CD4-positive, alpha-beta T cell (primary cell): ENCODE data around the gene CCSER2. TPM values are rescaled to one million over a fixed set of nuclear protein-coding genes. Genes with fewer than 3 reads are reported as not detected.

Experiments
- ATAC-seq: fragments of 200-7000 bp; cut with Tn5 transposase; one replicate; pipeline ENCODE4 v1.10.0; 2022; ENCODE audit warnings: mild to moderate bottlenecking; ENCODE audit not compliant: poor library complexity
- CTCF ChIA-PET: fragments of 350-600 bp; sonication (Branson Sonifier 250); formaldehyde crosslinking; loops from one replicate; lab custom pipeline; 2021; ENCODE audit warnings: antibody characterized with exemption, inconsistent platforms; lab: Charles Lee
- POLR2A ChIA-PET: fragments of 350-600 bp; sonication (Branson Sonifier 250); formaldehyde crosslinking; loops from one replicate; lab custom pipeline; 2021; ENCODE audit warnings: antibody characterized with exemption, inconsistent platforms; lab: Charles Lee
- DNase-seq, 14 experiments: peaks; one replicate each; pipeline ENCODE4 v3.0.0-alpha.2; 2013 to 2020; ENCODE audit warnings: mixed read lengths in 2 of 14
- H3K27ac ChIP-seq, 2 donors: one replicate each; pipeline versions ENCODE4 v1.5.1 to v1.7.0; 2013; ENCODE audit warnings: low read length in 2 of 2, low read depth in 1 of 2, mild to moderate bottlenecking in 1 of 2
- H3K27me3 ChIP-seq, 2 experiments: 1 replicate in 1 of 2; 2 replicates in 1 of 2; pipeline versions ENCODE4 v1.6.1 to v1.7.0; 2013; ENCODE audit warnings: low read length in 2 of 2, control low read depth in 1 of 2, mild to moderate bottlenecking in 1 of 2, moderate library complexity in 1 of 2; ENCODE audit not compliant: insufficient read depth in 2 of 2, control insufficient read depth in 1 of 2
- H3K36me3 ChIP-seq: one replicate; pipeline ENCODE4 v1.6.1; 2013; ENCODE audit warnings: low read length, control low read depth; ENCODE audit not compliant: insufficient read depth
- H3K4me1 ChIP-seq: one replicate; pipeline ENCODE4 v1.6.1; 2013; ENCODE audit warnings: low read length, control low read depth; ENCODE audit not compliant: insufficient read depth
- H3K4me3 ChIP-seq: one replicate; pipeline ENCODE4 v1.5.1; 2013; ENCODE audit warnings: mild to moderate bottlenecking, low read length, moderate library complexity
- H3K9me3 ChIP-seq, 2 experiments: 1 replicate in 1 of 2; 2 replicates in 1 of 2; pipeline versions ENCODE4 v1.6.1 to v1.7.0; 2013; ENCODE audit warnings: low read length in 2 of 2, mild to moderate bottlenecking in 2 of 2, control low read depth in 1 of 2, moderate library complexity in 1 of 2; ENCODE audit not compliant: control insufficient read depth in 1 of 2, insufficient read depth in 1 of 2
- H3K27ac Mint-ChIP-seq: one replicate; pipeline ENCODE4 v1.8.0; 2020; ENCODE audit warnings: mixed read lengths
- H3K27me3 Mint-ChIP-seq: one replicate; pipeline ENCODE4 v1.8.0; 2021; ENCODE audit warnings: mixed read lengths
- H3K36me3 Mint-ChIP-seq: one replicate; pipeline ENCODE4 v1.8.0; 2021; ENCODE audit warnings: low read depth, mixed read lengths
- H3K4me1 Mint-ChIP-seq: one replicate; pipeline ENCODE4 v1.8.0; 2021; ENCODE audit warnings: low read depth, mixed read lengths
- H3K4me3 Mint-ChIP-seq: one replicate; pipeline ENCODE4 v1.8.0; 2020; ENCODE audit warnings: mild to moderate bottlenecking, mixed read lengths
- H3K9me3 Mint-ChIP-seq: one replicate; pipeline ENCODE4 v1.8.0; 2020; ENCODE audit warnings: mixed read lengths
- intact Hi-C, 2 experiments: fragments of 100-400 bp; cut with DNase I in 1 of 2; cut with micrococcal nuclease in 1 of 2; formaldehyde crosslinking; loops; one replicate each; pipeline versions ENCODE4 v1.15.1 to v1.9.0; 2023 to 2025; cut with DNase I, micrococcal nuclease
- total RNA-seq, 174 experiments: library from RNA in 2 of 174; stranded (reverse) in 2 of 174; gene quantifications; one replicate each; pipeline ENCODE4 v1.2.3 and lab custom pipeline; 2021 to 2026
- TF ChIP-seq, protein P1 (sequence below): fragments of 200-600 bp; IDR thresholded peaks from one replicate; pipeline ENCODE4 v1.8.0; 2022; ENCODE audit warnings: antibody characterized with exemption, mild to moderate bottlenecking

The CCSER2 gene
- total RNA-seq, 2 experiments from 2014 or later, result 134 to 148 TPM

DNA sequence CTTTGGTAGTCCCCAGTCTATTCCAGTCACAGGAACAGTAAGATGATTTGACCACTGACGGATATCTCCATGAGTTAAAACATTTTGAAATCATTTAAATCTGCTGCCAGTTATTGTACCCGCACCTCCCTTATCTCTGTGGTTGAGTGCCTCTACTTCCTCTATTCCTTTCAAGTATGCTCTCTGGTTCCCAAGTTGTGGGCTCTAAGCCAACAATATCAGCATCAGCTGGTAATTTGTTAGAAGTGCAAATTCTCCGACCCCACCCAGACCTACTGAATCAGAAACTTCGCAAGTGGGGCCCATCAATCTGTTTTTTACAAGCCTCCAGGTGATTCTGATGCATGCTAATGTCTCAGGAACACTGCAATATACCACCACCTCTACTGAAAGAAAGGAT is 235.5 kb downstream of the CCSER2 start:
- peaks cover 52% of the 10 kb centered on the region for H3K27me3 Mint-ChIP-seq
- H3K4me3 Mint-ChIP-seq, result no peak overlapping the region
- Histone ChIP-seq H3K27me3 (peaks cover 6 to 15% of the 10 kb centered on the region in 2 experiments), H3K9me3 (no peaks in the 10 kb centered on the region), H3K27ac (no peak overlapping the region), H3K36me3 (no peaks in the 10 kb centered on the region), H3K4me3 (no peak overlapping the region), H3K4me1 (no peaks in the 10 kb centered on the region)
- CTCF ChIA-PET, result interaction anchor here (0.6 kb wide), 1 partner anchor 211 kb away, joined by 3 read pairs; no protein-coding TSS in a partner anchor
- ATAC-seq (no peak), DNase-seq (no peak)
- no peaks in the 10 kb centered on the region for H3K4me1 Mint-ChIP-seq
- POLR2A ChIA-PET, result no interaction called here
- no peak overlapping the region for H3K27ac Mint-ChIP-seq
- intact Hi-C loops, result no loop called here
- H3K36me3 Mint-ChIP-seq, result no peaks in the 10 kb centered on the region
- TF ChIP-seq, protein P1, sequence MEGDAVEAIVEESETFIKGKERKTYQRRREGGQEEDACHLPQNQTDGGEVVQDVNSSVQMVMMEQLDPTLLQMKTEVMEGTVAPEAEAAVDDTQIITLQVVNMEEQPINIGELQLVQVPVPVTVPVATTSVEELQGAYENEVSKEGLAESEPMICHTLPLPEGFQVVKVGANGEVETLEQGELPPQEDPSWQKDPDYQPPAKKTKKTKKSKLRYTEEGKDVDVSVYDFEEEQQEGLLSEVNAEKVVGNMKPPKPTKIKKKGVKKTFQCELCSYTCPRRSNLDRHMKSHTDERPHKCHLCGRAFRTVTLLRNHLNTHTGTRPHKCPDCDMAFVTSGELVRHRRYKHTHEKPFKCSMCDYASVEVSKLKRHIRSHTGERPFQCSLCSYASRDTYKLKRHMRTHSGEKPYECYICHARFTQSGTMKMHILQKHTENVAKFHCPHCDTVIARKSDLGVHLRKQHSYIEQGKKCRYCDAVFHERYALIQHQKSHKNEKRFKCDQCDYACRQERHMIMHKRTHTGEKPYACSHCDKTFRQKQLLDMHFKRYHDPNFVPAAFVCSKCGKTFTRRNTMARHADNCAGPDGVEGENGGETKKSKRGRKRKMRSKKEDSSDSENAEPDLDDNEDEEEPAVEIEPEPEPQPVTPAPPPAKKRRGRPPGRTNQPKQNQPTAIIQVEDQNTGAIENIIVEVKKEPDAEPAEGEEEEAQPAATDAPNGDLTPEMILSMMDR, result no peak
- H3K9me3 Mint-ChIP-seq, result no peaks in the 10 kb centered on the region

DNA sequence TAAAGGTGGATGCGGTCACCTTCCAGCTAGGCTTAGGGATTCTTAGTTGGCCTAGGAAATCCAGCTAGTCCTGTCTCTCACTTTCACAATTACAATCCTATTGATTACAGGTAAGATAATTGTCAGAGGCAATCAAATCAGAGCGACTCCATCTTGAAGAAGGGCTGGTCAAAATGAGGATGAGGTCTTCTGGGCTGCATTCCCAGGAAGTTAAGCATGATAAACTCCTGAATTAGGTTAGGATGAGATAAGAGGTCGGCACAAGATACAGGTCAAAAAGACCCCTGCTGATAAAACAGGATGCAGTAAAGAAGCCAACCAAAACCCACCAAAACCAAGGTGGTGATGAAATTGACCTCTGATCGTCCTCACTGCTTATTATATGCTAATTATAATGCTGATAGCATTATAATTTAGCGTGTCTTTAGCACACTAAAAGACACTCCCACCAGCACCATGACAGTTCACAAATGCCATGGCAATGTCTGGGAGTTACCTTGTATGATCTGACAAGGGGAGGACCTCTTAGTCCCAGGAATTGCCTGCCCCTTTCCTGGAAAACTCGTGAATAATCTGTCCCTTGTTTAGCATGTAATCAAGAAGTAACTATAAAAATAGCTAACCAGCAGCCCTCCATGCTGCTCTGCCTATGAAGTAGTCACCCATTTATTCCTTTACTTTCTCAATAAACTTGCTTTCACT is 237.6 kb downstream of the CCSER2 start:
- ATAC-seq (no peak), DNase-seq (no peak)
- no peak overlapping the region for H3K27ac ChIP-seq
- no peaks in the 10 kb centered on the region for H3K36me3 Mint-ChIP-seq
- intact Hi-C loops, result no loop called here
- POLR2A ChIA-PET, result no interaction called here
- CTCF ChIA-PET, result no interaction called here
- H3K4me3 ChIP-seq, result no peak overlapping the region
- H3K27me3 Mint-ChIP-seq, result peaks cover 69% of the 10 kb centered on the region
- no peaks in the 10 kb centered on the region for H3K4me1 Mint-ChIP-seq
- H3K27ac Mint-ChIP-seq, result no peak overlapping the region
- no peaks in the 10 kb centered on the region for H3K36me3 ChIP-seq
- H3K4me3 Mint-ChIP-seq, result no peak overlapping the region
- TF ChIP-seq, protein P1, result no peak
- peaks cover 2% of the 10 kb centered on the region for H3K9me3 Mint-ChIP-seq
- no peaks in the 10 kb centered on the region for H3K4me1 ChIP-seq
- peaks cover 0 to 3% of the 10 kb centered on the region in 2 experiments for H3K9me3 ChIP-seq
- peaks cover 6 to 15% of the 10 kb centered on the region in 2 experiments for H3K27me3 ChIP-seq

- CTCF ChIA-PET, result no interaction called here
- H3K27me3 ChIP-seq, result peaks cover 6 to 15% of the 10 kb centered on the region in 2 experiments
- Mint-ChIP-seq H3K4me1 (no peaks in the 10 kb centered on the region), H3K9me3 (peaks cover 2% of the 10 kb centered on the region), H3K27me3 (peaks cover 69% of the 10 kb centered on the region), H3K4me3 (no peak overlapping the region), H3K27ac (no peak overlapping the region), H3K36me3 (no peaks in the 10 kb centered on the region)
- POLR2A ChIA-PET, result no interaction called here
- H3K27ac ChIP-seq, result no peak overlapping the region
- intact Hi-C loops, result no loop called here
- TF ChIP-seq, protein P1, result no peak
- H3K4me1 ChIP-seq, result no peaks in the 10 kb centered on the region
- peaks cover 0 to 8% of the 10 kb centered on the region in 2 experiments for H3K9me3 ChIP-seq
- ATAC-seq (no peak), DNase-seq (no peak)
- H3K36me3 ChIP-seq, result no peaks in the 10 kb centered on the region
- no peak overlapping the region for H3K4me3 ChIP-seq
These were observed 238.7 kb downstream of the CCSER2 start for GRCh38 chr10:84567133-84567532.

Other genes starting within 250 kb of the CCSER2 start
- 10 to 100 TPM; 64.7 to 67.9 TPM for gene GHITM, start 189.1 kb upstream of the CCSER2 start, total RNA-seq
- gene GPR15LG, start 154.8 kb upstream of the CCSER2 start, total RNA-seq, result not detected
- under 1 TPM; 0.74 to 0.92 TPM for gene CDHR1, start 134.1 kb upstream of the CCSER2 start, total RNA-seq
- gene LRIT2, start 103.0 kb upstream of the CCSER2 start, total RNA-seq, result not detected
- gene LRIT1, start 87.0 kb upstream of the CCSER2 start, total RNA-seq, result not detected
- not detected for gene RGR, start 83.5 kb upstream of the CCSER2 start, total RNA-seq